RWPE1 (cell line): ENCODE data around the gene THRB.

Experiments
- CTCF ChIA-PET: fragments of 350-600 bp; sonication (Branson Sonifier 250); formaldehyde crosslinking; extraction: SDS; loops from one replicate; lab custom pipeline; 2021; lab: Yijun Ruan, JAX
- POLR2A ChIA-PET: fragments of 400-600 bp; formaldehyde crosslinking; extraction: SDS; loops from one replicate; lab custom pipeline; 2020; ENCODE audit warnings: antibody characterized with exemption; ENCODE audit not compliant: low non-redundant PET; lab: Yijun Ruan, JAX
- DNase-seq: peaks from one replicate; pipeline ENCODE4 v3.0.0; 2012; ENCODE audit warnings: low spot score
- H3K27ac ChIP-seq: fragments of 450-650 bp; 2 replicates; pipeline ENCODE4 v1.5.1; 2017
- CTCF ChIP-seq: fragments of 450-650 bp; conservative IDR thresholded peaks from 2 replicates; pipeline ENCODE4 v1.5.1; 2017; ENCODE audit warnings: low read depth, mild to moderate bottlenecking

THRB gene

GRCh38 chr3:24339266-24339825, 155.3 kb downstream of the THRB start:
- ChIA-PET POLR2A (interaction anchor here (0.6 kb wide), 1 partner anchor 1075 kb away, joined by 3 read pairs; no protein-coding TSS in a partner anchor), CTCF (no interaction called here)
- TF ChIP-seq CTCF: no peak
- H3K27ac ChIP-seq: no peak overlapping the region
- DNase-seq: no peak

GRCh38 chr3:24338409-24339130, 156.1 kb downstream of the THRB start:
- DNase-seq: no peak
- no peak for TF ChIP-seq CTCF
- CTCF ChIA-PET: no interaction called here
- POLR2A ChIA-PET: interaction anchor here (0.6 kb wide), 1 partner anchor 1075 kb away, joined by 3 read pairs; no protein-coding TSS in a partner anchor
- H3K27ac ChIP-seq: no peak overlapping the region

GRCh38 chr3:24336101-24336500, 158.5 kb downstream of the THRB start:
- CTCF ChIA-PET: no interaction called here
- no peak for TF ChIP-seq CTCF
- no peak for DNase-seq
- H3K27ac ChIP-seq: no peak overlapping the region
- POLR2A ChIA-PET: no interaction called here

- no peak for DNase-seq
- H3K27ac ChIP-seq: no peak overlapping the region
- ChIA-PET CTCF (no interaction called here), POLR2A (no interaction called here)
- no peak for TF ChIP-seq CTCF
Measured at GRCh38 chr3:24332092-24332491, 162.6 kb downstream of the THRB start.

GRCh38 chr3:24323272-24323671, 171.4 kb downstream of the THRB start:
- CTCF ChIA-PET: no interaction called here
- no peak for TF ChIP-seq CTCF
- DNase-seq: no peak
- POLR2A ChIA-PET: no interaction called here
- no peak overlapping the region for H3K27ac ChIP-seq

GRCh38 chr3:24320601-24321000, 174.0 kb downstream of the THRB start:
- no peak for TF ChIP-seq CTCF
- ChIA-PET POLR2A (no interaction called here), CTCF (no interaction called here)
- no peak overlapping the region for H3K27ac ChIP-seq
- DNase-seq: no peak
